ENCODE measurements around the gene ENTPD6. TPM values are rescaled to one million over a fixed set of nuclear protein-coding genes. Genes with fewer than 3 reads are reported as not detected.

ENTPD6 gene
- total RNA-seq, 2 experiments from 2014 or later = 39.4 to 42.8 TPM

DNA sequence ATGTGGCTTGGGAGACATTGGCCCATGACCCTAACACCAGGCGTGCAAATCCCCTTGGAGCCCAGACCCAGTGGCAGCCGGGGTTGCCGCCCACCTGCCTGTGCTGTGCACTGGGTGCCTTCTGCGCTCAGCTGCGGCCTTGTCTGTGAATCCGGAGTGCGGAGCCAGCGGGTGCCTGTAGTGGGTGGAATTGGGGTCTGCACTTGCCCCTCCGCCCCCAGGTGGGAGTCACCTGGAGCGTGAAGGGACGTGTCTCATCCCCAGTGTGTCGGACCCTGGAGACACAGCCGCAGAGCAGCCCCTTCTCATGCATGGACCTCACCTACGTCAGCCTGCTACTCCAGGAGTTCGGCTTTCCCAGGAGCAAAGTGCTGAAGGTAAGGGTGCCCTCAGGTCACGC lies 29.4 kb downstream of the ENTPD6 start:
- intact Hi-C loops (cut with micrococcal nuclease) = no loop called here
- Mint-ChIP-seq H3K36me3 (ENCODE audit: low read depth) (no peaks in the 10 kb centered on the region), H3K27me3 (no peaks in the 10 kb centered on the region), H3K4me1 (ENCODE audit: low read depth) (peaks cover 9% of the 10 kb centered on the region), H3K4me3 (no peak overlapping the region), H3K9me3 (no peaks in the 10 kb centered on the region), H3K27ac (no peak overlapping the region)
- POLR2A ChIA-PET = interaction anchor here (0.8 kb wide), 1 partner anchor 14 kb away, joined by 3 read pairs; no protein-coding TSS in a partner anchor
- ATAC-seq = no peak
- DNase-seq = no peak
- CTCF ChIA-PET = no interaction called here
- TF ChIP-seq, protein P1, sequence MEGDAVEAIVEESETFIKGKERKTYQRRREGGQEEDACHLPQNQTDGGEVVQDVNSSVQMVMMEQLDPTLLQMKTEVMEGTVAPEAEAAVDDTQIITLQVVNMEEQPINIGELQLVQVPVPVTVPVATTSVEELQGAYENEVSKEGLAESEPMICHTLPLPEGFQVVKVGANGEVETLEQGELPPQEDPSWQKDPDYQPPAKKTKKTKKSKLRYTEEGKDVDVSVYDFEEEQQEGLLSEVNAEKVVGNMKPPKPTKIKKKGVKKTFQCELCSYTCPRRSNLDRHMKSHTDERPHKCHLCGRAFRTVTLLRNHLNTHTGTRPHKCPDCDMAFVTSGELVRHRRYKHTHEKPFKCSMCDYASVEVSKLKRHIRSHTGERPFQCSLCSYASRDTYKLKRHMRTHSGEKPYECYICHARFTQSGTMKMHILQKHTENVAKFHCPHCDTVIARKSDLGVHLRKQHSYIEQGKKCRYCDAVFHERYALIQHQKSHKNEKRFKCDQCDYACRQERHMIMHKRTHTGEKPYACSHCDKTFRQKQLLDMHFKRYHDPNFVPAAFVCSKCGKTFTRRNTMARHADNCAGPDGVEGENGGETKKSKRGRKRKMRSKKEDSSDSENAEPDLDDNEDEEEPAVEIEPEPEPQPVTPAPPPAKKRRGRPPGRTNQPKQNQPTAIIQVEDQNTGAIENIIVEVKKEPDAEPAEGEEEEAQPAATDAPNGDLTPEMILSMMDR (IDR thresholded peaks at IDR 0.05) = no peak

DNA sequence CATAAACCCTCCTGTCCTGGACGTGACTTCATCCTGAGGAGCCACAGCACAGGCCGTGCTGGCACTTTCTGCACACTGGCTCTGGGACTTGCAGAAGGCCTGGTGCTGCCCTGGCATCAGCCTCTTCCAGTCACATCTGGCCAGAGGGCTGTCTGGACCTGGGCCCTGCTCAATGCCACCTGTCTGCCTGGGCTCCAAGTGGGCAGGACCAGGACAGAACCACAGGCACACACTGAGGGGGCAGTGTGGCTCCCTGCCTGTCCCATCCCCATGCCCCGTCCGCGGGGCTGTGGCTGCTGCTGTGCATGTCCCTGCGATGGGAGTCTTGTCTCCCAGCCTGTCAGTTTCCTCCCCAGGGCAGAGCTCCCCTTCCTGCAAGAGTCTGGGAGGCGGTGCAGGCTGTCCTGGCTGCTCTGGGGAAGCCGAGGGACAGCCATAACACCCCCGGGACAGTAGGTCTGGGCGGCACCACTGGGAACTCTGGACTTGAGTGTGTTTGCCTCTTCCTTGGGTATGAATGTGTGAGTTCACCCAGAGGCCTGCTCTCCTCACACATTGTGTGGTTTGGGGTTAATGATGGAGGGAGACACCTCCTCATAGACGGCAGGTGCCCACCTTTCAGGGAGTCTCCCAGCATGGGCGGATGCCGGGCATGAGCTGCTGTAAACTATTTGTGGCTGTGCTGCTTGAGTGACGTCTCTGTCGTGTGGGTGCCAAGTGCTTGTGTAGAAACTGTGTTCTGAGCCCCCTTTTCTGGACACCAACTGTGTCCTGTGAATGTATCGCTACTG lies 30.3 kb downstream of the ENTPD6 start:
- ChIA-PET POLR2A (interaction anchor here (1.5 kb wide), 1 partner anchor 12 kb away, joined by 3 read pairs; no protein-coding TSS in a partner anchor), CTCF (no interaction called here)
- TF ChIP-seq, protein P1 (IDR thresholded peaks at IDR 0.05) = no peak
- no peak overlapping the region for H3K27ac Mint-ChIP-seq
- DNase-seq = no peak
- H3K4me3 Mint-ChIP-seq = no peak overlapping the region
- no peak for ATAC-seq
- no peaks in the 10 kb centered on the region for H3K27me3 Mint-ChIP-seq
- H3K4me1 Mint-ChIP-seq (ENCODE audit: low read depth) = peaks cover 11% of the 10 kb centered on the region
- no peaks in the 10 kb centered on the region for H3K36me3 Mint-ChIP-seq (ENCODE audit: low read depth)
- intact Hi-C loops (cut with micrococcal nuclease) = no loop called here
- H3K9me3 Mint-ChIP-seq = no peaks in the 10 kb centered on the region

DNA sequence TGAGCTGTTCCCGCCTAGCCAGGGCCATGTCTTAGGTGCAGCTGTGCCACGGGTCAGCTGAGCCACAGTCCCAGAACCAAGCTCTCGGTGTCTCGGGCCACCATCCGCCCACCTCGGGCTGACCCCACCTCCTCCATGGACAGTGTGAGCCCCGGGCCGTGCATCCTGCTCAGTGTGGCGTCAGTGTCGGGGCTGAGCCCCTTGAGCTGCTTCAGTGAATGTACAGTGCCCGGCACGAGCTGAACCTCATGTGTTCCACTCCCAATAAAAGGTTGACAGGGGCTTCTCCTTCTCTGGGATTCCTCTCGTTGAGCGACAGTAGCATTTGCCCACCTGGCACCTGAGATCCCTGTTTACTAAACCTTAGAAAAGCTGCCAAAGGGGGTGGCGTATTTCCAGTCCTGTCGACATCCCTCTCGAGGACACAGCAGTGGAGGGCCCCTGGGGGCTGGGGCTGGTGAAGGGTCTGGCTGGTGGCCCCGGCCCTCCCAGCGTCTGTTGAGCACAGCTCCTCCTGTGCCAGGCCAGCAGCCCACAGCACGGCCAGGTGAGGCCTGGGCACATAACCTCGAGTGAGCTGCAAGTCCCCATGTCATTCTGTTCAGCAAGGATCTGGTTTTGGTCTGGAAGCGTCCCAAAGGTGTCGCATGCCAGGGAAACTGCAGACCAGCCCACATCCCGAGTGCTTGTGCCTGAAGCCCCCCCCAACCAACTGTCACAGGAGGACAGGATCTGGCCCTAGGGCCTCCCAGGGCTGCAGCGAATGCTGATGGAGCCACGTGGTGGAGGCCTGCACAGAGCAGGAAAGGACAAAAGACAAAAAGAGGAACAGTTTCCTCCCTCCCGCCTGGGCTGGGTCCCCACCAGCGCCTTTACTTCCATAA lies 31.2 kb downstream of the ENTPD6 start:
- no peak overlapping the region for H3K27ac Mint-ChIP-seq
- TF ChIP-seq, protein P1 (IDR thresholded peaks at IDR 0.05) = no peak

DNA sequence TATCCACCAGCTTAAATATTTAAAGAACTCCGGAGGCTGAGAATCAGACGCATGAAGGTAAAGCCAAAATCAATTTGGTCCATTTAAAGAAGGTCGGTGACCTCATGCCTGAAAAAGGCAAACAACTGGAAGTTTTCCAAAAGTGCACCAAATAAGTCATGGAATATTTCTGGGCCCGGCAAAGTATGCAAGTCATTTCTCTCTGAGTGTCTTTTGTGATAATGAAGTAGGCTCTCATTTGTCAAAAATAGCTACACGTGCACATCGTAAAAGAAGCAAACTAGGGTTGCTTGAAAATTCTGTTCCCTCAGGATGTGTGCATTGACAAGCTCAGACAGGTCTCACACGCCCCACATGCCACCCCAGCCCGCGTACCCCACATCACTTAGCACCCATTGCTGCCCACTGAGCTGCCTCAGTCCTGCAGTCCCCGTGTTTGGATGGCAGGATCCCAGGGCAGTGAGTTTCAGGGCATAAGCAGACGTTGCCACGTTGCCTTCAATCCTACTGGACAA lies 31.9 kb downstream of the ENTPD6 start:
- ChIA-PET POLR2A (interaction anchor here (0.9 to 1.5 kb wide), 2 partner anchors 10 to 33 kb away, joined by 3 read pairs; no protein-coding TSS in a partner anchor), CTCF (no interaction called here)
- Mint-ChIP-seq H3K9me3 (no peaks in the 10 kb centered on the region), H3K27ac (no peak overlapping the region), H3K4me1 (ENCODE audit: low read depth) (peaks cover 11% of the 10 kb centered on the region), H3K27me3 (no peaks in the 10 kb centered on the region), H3K4me3 (no peak overlapping the region), H3K36me3 (ENCODE audit: low read depth) (no peaks in the 10 kb centered on the region)
- ATAC-seq (no peak), DNase-seq (no peak)
- TF ChIP-seq, protein P1 (IDR thresholded peaks at IDR 0.05) = no peak
- intact Hi-C loops (cut with micrococcal nuclease) = no loop called here

More for the DNA sequence above, 31.2 kb downstream of the ENTPD6 start:
- no peak for DNase-seq
- no peaks in the 10 kb centered on the region for H3K9me3 Mint-ChIP-seq
- H3K4me3 Mint-ChIP-seq = no peak overlapping the region
- peaks cover 11% of the 10 kb centered on the region for H3K4me1 Mint-ChIP-seq (ENCODE audit: low read depth)
- ATAC-seq = no peak
- intact Hi-C loops (cut with micrococcal nuclease) = no loop called here
- ChIA-PET POLR2A (interaction anchor here (0.9 to 1.5 kb wide), 2 partner anchors 11 to 32 kb away, joined by 3 read pairs; no protein-coding TSS in a partner anchor), CTCF (no interaction called here)
- no peaks in the 10 kb centered on the region for H3K27me3 Mint-ChIP-seq
- no peaks in the 10 kb centered on the region for H3K36me3 Mint-ChIP-seq (ENCODE audit: low read depth)

Measured in activated CD8-positive, alpha-beta T cell treated with anti-CD3 and anti-CD28 coated beads for 36 hours (primary cell).